GM10248 (cell line): ENCODE data around the gene RARRES1.

Experiments used
- CTCF ChIA-PET: fragments of 300-600 bp; sonication (Branson Sonifier 250); formaldehyde crosslinking; extraction: SDS; loops from one replicate; lab custom pipeline; 2021; ENCODE audit warnings: antibody characterized with exemption; lab: Yijun Ruan, JAX
- POLR2A ChIA-PET: fragments of 350-650 bp; sonication (Branson Sonifier 250); formaldehyde crosslinking; extraction: SDS; loops from one replicate; lab custom pipeline; 2020; ENCODE audit warnings: antibody characterized with exemption; lab: Yijun Ruan, JAX
- DNase-seq: peaks from one replicate; pipeline ENCODE4 v3.0.0; 2012; ENCODE audit errors: extremely low spot score
- TF ChIP-seq, protein P1 (sequence below): IDR thresholded peaks from 2 replicates; pipeline ENCODE4 v1.5.1; 2012; ENCODE audit warnings: mild to moderate bottlenecking, low read depth; ENCODE audit errors: extremely low read depth, missing control alignments, control extremely low read depth

RARRES1 gene

GRCh38 chr3:158710601-158711000 is 21.7 kb downstream of the RARRES1 start:
- DNase-seq = no peak
- ChIA-PET CTCF (interaction anchor here (1.2 kb wide), 1 partner anchor 16 kb away, joined by 6 read pairs; no protein-coding TSS in a partner anchor), POLR2A (no interaction called here)
- TF ChIP-seq, protein P1, sequence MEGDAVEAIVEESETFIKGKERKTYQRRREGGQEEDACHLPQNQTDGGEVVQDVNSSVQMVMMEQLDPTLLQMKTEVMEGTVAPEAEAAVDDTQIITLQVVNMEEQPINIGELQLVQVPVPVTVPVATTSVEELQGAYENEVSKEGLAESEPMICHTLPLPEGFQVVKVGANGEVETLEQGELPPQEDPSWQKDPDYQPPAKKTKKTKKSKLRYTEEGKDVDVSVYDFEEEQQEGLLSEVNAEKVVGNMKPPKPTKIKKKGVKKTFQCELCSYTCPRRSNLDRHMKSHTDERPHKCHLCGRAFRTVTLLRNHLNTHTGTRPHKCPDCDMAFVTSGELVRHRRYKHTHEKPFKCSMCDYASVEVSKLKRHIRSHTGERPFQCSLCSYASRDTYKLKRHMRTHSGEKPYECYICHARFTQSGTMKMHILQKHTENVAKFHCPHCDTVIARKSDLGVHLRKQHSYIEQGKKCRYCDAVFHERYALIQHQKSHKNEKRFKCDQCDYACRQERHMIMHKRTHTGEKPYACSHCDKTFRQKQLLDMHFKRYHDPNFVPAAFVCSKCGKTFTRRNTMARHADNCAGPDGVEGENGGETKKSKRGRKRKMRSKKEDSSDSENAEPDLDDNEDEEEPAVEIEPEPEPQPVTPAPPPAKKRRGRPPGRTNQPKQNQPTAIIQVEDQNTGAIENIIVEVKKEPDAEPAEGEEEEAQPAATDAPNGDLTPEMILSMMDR = no peak

- POLR2A ChIA-PET = no interaction called here
- TF ChIP-seq, protein P1 = no peak
- DNase-seq = no peak
- CTCF ChIA-PET = no interaction called here
These were observed 22.6 kb downstream of the RARRES1 start for GRCh38 chr3:158709666-158710083.

DNA sequence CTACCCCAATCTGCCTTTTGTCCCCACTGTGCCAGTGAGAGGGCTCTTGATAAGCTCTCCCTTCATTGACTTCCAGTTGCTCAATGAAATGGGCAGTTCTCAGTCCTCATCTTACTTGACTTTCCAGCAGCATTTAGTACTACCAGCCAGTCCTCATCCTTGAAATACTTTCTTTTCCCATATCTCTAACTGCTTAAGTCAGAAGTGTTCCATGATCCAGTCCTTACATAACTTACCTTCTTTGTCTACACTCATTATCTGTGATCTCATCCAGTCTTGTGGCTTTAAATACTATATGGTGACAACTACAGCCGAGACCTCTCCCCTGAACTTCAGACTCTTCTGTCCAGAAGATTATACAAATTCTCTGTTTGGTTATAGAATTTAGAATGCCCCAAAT is 28.7 kb downstream of the RARRES1 start:
- TF ChIP-seq, protein P1 = no peak
- DNase-seq = no peak
- CTCF ChIA-PET = interaction anchor here (0.7 to 3.6 kb wide), 5 partner anchors 9 to 1097 kb away, joined by 3 to 27 read pairs (median 5); no protein-coding TSS in a partner anchor
- POLR2A ChIA-PET = no interaction called here

DNA sequence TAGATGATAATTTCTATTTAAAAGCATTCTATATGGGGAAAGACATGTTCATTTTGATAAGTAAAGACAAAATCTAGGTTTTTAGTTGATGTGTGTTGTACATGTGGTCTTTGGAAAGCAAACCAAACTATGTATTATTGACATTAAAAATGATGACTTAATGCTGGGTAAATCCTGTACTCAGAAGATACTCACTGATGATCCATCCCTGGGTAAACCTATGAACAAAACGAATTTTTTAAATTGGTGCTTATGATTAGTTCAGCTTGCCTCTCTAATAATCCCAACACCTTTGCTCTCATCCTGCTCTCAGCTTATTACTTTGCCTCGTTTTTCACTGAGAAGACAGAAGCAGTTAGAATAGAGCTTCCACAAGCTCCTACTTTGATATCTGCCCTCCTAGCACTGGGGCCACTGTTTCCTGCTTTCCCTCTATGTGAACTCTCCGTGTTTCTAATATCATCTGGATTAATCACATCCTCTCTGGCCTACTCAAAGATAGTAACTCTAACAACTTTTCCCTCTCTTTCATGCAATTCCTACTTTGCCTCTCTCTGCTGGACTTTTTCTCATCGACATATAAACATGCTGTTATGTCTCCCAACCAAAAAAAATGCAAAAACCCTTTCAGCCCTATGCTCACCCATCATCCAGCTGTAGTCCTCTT is 29.3 kb downstream of the RARRES1 start:
- ChIA-PET CTCF (interaction anchor here (1.5 to 3.6 kb wide), 3 partner anchors 10 to 92 kb away, joined by 5 to 27 read pairs (median 7); no protein-coding TSS in a partner anchor), POLR2A (no interaction called here)
- TF ChIP-seq, protein P1 = no peak
- no peak for DNase-seq

- ChIA-PET POLR2A (no interaction called here), CTCF (interaction anchor here (0.9 to 1.7 kb wide), 6 partner anchors 12 to 51 kb away, joined by 3 to 6 read pairs (median 4); no protein-coding TSS in a partner anchor)
- TF ChIP-seq, protein P1 = no peak
- DNase-seq = no peak
These were observed 30.7 kb downstream of the RARRES1 start for GRCh38 chr3:158701420-158702065.

DNA sequence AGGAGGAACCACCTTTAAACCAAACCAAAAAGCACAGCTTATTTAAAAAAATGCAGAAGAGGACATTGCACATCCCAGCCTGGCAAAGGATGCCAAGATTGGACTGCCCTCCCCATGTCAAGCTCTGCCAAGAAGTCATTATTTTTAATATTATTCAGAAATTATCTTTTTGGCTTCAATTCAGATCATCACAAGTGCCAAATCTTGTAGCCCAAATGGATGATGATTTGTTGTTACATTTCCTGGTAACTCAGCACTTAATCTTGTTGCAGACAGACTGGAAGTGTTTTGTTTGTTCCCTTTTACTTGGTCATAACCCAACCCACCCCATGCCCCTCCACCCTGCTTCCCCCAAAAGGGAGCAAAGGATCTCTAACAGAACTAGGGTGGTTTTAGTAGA is 31.7 kb downstream of the RARRES1 start:
- DNase-seq = no peak
- TF ChIP-seq, protein P1 = no peak
- ChIA-PET CTCF (interaction anchor here (0.9 to 1.7 kb wide), 3 partner anchors 25 to 52 kb away, joined by 3 to 6 read pairs (median 4); no protein-coding TSS in a partner anchor), POLR2A (no interaction called here)
